Measurements from ENCODE around the gene AK5. TPM values are rescaled to one million over a fixed set of nuclear protein-coding genes. Genes with fewer than 3 reads are reported as not detected.

Gene AK5
- total and polyA plus RNA-seq, 4 donors = 14.7 to 76.0 (median 58.4) TPM

DNA sequence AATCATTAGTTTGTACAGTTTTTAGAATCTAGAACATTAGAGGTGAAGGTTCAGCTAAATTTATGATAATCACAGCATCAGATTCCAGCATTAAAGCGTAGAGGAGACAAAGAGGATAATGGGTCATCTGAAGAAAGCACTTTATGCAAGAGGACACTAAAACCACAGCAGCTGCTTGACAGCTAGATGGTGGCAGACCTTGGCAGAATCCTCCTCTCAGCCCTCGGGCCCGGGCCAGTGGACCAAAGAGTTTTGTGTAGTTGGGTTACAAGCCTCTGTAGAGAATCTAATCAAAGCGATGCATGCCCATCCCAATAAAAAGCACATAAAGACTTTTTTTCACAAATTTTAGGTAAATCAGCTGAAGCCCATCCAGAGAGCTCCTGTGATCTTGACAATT is 59.4 kb downstream of the AK5 start:
- no peaks in the 10 kb centered on the region for H3K36me3 ChIP-seq (ENCODE audit: control insufficient read depth, insufficient read depth, low read length)
- no peak overlapping the region for H3K27ac ChIP-seq (ENCODE audit: low read depth, low read length)
- no peak overlapping the region for H3K4me3 ChIP-seq (ENCODE audit: low read depth, low read length)
- H3K27me3 ChIP-seq (ENCODE audit: control insufficient read depth, insufficient read depth, low read length) = no peaks in the 10 kb centered on the region
- DNase-seq (ENCODE audit: low read depth in 4 of 6, low spot score in 6 of 6) = no peak
- no peaks in the 10 kb centered on the region for H3K4me1 ChIP-seq (ENCODE audit: control insufficient read depth, insufficient read depth, low read length)
- H3K9me3 ChIP-seq (ENCODE audit: control insufficient read depth, insufficient read depth, low read length) = no peaks in the 10 kb centered on the region
- 100% methylated on average over 1 of the region's 4 CpGs for WGBS (ENCODE audit: insufficient coverage)

DNA sequence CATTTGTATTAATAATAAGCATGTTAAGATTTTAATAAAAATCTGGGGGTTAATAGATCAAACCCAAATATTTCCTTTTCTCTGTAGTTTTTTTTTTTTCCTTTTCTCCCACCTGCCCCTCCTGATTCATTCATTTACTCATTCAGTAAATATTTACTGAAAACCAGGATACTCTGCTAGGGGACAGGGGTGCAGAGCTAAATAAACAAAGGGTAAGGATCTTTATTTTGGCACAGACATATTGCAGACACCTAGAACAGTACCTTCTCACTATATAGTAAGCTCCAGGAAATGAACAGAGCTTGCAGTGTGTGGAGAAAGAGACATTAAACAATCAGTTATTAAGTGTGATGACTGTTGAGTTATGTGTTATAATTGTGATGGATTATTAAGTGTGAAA is 60.9 kb downstream of the AK5 start:
- Histone ChIP-seq H3K27ac (ENCODE audit: low read depth, low read length) (no peak overlapping the region), H3K36me3 (ENCODE audit: control insufficient read depth, insufficient read depth, low read length) (no peaks in the 10 kb centered on the region), H3K4me1 (ENCODE audit: control insufficient read depth, insufficient read depth, low read length) (no peaks in the 10 kb centered on the region), H3K27me3 (ENCODE audit: control insufficient read depth, insufficient read depth, low read length) (no peaks in the 10 kb centered on the region), H3K9me3 (ENCODE audit: control insufficient read depth, insufficient read depth, low read length) (no peaks in the 10 kb centered on the region), H3K4me3 (ENCODE audit: low read depth, low read length) (no peak overlapping the region)
- no peak for DNase-seq (ENCODE audit: low read depth in 4 of 6, low spot score in 6 of 6)

DNA sequence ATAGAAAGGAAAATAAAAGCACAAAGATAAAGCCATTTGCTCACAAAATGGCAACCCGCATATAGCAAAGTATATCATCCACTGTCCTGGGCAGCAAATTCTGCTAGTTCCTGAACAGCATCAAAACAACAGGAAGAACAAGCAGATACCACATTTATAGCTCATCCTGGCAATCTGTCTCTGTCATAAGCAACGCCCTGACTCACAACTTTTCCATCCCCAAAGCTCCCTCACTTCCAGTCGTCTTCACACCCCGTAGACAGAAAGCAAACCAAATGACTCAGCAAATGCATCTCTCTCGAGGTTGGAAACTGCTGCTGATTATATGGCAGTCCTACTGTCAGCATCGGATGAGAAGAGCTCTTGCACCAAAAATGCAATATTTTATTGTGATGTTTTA is 65.8 kb downstream of the AK5 start:
- H3K4me1 ChIP-seq (ENCODE audit: control insufficient read depth, insufficient read depth, low read length) = no peaks in the 10 kb centered on the region
- H3K9me3 ChIP-seq (ENCODE audit: control insufficient read depth, insufficient read depth, low read length) = no peaks in the 10 kb centered on the region
- H3K27me3 ChIP-seq (ENCODE audit: control insufficient read depth, insufficient read depth, low read length) = no peaks in the 10 kb centered on the region
- WGBS (ENCODE audit: insufficient coverage) = 48% methylated on average over 5 of the region's 6 CpGs
- no peak overlapping the region for H3K27ac ChIP-seq (ENCODE audit: low read depth, low read length)
- DNase-seq (ENCODE audit: low read depth in 4 of 6, low spot score in 6 of 6) = no peak
- no peak overlapping the region for H3K4me3 ChIP-seq (ENCODE audit: low read depth, low read length)
- H3K36me3 ChIP-seq (ENCODE audit: control insufficient read depth, insufficient read depth, low read length) = no peaks in the 10 kb centered on the region

DNA sequence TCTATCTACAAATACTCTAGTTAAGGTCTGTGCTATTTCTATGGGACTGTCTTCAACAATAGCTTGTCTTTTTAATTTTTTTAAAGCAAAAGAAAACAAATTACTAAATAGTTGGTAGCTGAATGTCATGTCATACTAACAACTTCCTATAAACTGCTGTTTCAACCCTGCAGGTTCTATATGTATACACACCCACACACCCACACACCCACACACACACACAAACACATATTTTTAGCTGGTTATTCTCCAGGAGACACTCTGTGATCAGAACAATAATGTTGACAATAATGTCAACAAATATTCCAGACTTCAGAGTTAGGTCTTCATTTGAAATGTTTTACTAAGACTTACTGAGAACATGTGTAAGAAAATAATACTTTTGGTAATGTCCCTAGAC is 66.7 kb downstream of the AK5 start:
- no peaks in the 10 kb centered on the region for H3K27me3 ChIP-seq (ENCODE audit: control insufficient read depth, insufficient read depth, low read length)
- DNase-seq (ENCODE audit: low read depth in 4 of 6, low spot score in 6 of 6) = no peak
- no peak overlapping the region for H3K27ac ChIP-seq (ENCODE audit: low read depth, low read length)
- H3K9me3 ChIP-seq (ENCODE audit: control insufficient read depth, insufficient read depth, low read length) = no peaks in the 10 kb centered on the region
- H3K4me1 ChIP-seq (ENCODE audit: control insufficient read depth, insufficient read depth, low read length) = no peaks in the 10 kb centered on the region
- H3K4me3 ChIP-seq (ENCODE audit: low read depth, low read length) = no peak overlapping the region
- no peaks in the 10 kb centered on the region for H3K36me3 ChIP-seq (ENCODE audit: control insufficient read depth, insufficient read depth, low read length)

DNA sequence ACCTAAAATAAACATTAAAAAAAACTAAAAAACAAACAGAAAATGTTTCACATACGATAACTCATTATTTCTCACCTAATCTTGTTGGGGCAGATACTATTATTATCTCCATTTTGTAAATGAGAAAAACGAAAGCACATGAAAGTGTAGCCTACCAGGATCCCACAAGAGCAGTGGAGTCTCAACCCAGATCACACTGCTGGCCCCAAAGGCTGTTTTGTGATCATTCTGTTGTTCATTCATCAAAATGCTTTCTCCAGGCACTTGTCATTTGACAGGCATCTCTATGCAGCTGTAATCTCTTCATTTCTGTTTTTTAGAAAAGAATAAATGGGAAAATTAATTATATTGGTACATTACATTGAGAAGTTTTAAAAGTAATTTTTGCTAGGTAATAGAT is 67.5 kb downstream of the AK5 start:
- H3K9me3 ChIP-seq (ENCODE audit: control insufficient read depth, insufficient read depth, low read length) = no peaks in the 10 kb centered on the region
- H3K27me3 ChIP-seq (ENCODE audit: control insufficient read depth, insufficient read depth, low read length) = no peaks in the 10 kb centered on the region
- H3K4me1 ChIP-seq (ENCODE audit: control insufficient read depth, insufficient read depth, low read length) = no peaks in the 10 kb centered on the region
- H3K4me3 ChIP-seq (ENCODE audit: low read depth, low read length) = no peak overlapping the region
- H3K27ac ChIP-seq (ENCODE audit: low read depth, low read length) = no peak overlapping the region
- H3K36me3 ChIP-seq (ENCODE audit: control insufficient read depth, insufficient read depth, low read length) = no peaks in the 10 kb centered on the region
- no peak for DNase-seq (ENCODE audit: low read depth in 4 of 6, low spot score in 6 of 6)
- WGBS (ENCODE audit: insufficient coverage) = no CpG with 5 or more reads among the region's 2 CpGs

DNA sequence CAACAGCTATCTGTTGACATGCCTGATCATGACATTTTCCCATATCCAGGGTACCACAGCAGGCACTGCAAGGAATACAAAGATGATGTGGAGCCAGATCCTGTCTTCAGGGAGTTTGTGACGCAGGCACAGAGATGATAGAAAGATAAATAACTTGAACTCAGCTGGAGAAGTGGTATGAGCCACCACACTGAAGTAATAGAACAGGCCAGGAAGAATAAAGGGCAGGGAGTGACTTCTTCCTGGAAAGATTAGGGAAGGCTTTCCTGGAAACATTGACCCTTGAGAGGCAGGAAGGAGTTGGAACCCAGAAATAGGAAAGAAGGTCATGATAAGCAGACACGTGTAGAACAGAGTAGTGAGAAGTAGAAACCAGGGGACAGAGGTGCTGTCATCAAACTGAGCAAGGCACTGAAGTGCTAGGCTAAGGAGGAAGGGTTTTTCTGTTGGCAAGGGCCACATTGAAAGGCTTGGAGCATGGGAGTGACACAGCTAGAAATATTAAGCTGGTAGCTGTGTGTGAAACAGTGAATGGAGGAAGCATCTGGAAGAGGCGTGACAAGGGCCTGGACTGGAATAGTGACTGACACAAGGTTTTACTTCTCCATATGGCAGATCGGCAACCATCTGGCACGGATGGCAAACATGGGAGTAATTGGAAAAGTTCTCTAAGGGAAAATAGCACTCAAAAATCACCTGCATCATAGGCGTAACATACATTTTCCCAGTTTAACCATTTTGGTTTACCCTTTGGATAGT is 68.4 kb downstream of the AK5 start:
- DNase-seq (ENCODE audit: low read depth in 4 of 6, low spot score in 6 of 6) = peak in 2 of 6 donors; percentile 53 to 62
- Histone ChIP-seq H3K9me3 (ENCODE audit: control insufficient read depth, insufficient read depth, low read length) (no peaks in the 10 kb centered on the region), H3K36me3 (ENCODE audit: control insufficient read depth, insufficient read depth, low read length) (no peaks in the 10 kb centered on the region), H3K4me3 (ENCODE audit: low read depth, low read length) (no peak overlapping the region), H3K4me1 (ENCODE audit: control insufficient read depth, insufficient read depth, low read length) (no peaks in the 10 kb centered on the region), H3K27me3 (ENCODE audit: control insufficient read depth, insufficient read depth, low read length) (no peaks in the 10 kb centered on the region), H3K27ac (ENCODE audit: low read depth, low read length) (no peak overlapping the region)
- 73% methylated on average over 5 of the region's 6 CpGs for WGBS (ENCODE audit: insufficient coverage)

DNA sequence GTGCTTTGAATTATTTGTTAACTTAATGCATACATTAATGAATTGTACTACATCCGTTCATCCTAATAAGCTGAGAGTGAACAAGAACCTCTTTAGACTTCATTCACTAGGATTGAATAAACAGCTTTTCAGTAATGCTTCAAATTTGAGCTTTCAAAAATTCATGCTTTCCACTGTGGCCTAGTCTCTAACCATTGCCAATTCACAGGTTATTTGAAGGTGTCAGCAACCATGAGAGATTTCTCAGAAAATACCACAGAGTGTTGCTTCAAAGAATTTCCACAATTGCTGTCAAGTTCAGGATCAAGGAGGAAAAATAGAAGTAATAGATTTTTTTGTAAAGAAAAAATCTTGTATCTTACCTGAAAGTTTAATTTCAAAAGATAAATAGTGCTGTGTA is 72.7 kb downstream of the AK5 start:
- Histone ChIP-seq H3K9me3 (ENCODE audit: control insufficient read depth, insufficient read depth, low read length) (no peaks in the 10 kb centered on the region), H3K27me3 (ENCODE audit: control insufficient read depth, insufficient read depth, low read length) (no peaks in the 10 kb centered on the region), H3K4me3 (ENCODE audit: low read depth, low read length) (no peak overlapping the region), H3K27ac (ENCODE audit: low read depth, low read length) (no peak overlapping the region), H3K4me1 (ENCODE audit: control insufficient read depth, insufficient read depth, low read length) (no peaks in the 10 kb centered on the region), H3K36me3 (ENCODE audit: control insufficient read depth, insufficient read depth, low read length) (no peaks in the 10 kb centered on the region)
- no CpG with 5 or more reads among the region's 1 CpG for WGBS (ENCODE audit: insufficient coverage)
- peak in 1 of 6 donors; percentile 6 for DNase-seq (ENCODE audit: low read depth in 4 of 6, low spot score in 6 of 6)

DNA sequence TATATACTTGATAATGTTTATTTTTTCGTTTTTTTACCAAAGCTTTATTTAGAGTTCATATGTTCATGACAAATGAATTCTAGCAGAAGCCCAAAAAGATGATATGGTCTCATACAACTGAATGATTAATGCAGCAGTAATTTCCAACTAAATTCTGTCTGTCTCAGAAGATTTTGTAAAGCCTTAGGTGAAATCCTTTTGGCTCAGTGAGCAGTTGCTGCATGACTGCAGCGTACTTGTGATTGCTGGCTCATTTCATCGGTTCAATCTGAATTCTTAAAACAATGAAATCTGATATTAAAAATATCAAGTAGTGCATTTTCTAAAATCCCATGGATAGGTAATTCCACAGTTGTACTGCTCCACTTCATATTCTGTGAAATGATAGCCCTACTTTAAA is 73.2 kb downstream of the AK5 start:
- Histone ChIP-seq H3K4me1 (ENCODE audit: control insufficient read depth, insufficient read depth, low read length) (no peaks in the 10 kb centered on the region), H3K4me3 (ENCODE audit: low read depth, low read length) (no peak overlapping the region), H3K27ac (ENCODE audit: low read depth, low read length) (no peak overlapping the region), H3K27me3 (ENCODE audit: control insufficient read depth, insufficient read depth, low read length) (no peaks in the 10 kb centered on the region), H3K36me3 (ENCODE audit: control insufficient read depth, insufficient read depth, low read length) (no peaks in the 10 kb centered on the region), H3K9me3 (ENCODE audit: control insufficient read depth, insufficient read depth, low read length) (no peaks in the 10 kb centered on the region)
- peak in 1 of 6 donors; percentile 6 for DNase-seq (ENCODE audit: low read depth in 4 of 6, low spot score in 6 of 6)
- WGBS (ENCODE audit: insufficient coverage) = no CpG with 5 or more reads among the region's 3 CpGs

DNA sequence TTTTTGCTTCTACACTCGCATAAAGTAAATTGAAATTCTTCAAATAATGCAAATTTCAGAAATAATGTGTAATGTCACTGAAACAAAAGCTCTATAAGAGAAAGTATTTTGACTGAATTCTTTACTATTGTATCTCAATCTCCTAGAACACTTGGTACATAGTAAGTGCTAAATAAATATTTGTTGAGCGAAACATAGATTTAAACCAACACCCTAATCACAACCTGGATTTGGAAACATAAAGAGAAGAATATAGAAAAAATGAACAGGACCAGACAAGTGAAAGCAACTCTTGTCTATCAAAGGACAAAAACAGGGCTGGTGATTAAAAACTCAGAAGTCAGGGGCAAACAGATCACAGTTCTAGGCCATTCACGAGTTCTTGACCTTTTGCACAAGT is 74.3 kb downstream of the AK5 start:
- Histone ChIP-seq H3K4me1 (ENCODE audit: control insufficient read depth, insufficient read depth, low read length) (no peaks in the 10 kb centered on the region), H3K9me3 (ENCODE audit: control insufficient read depth, insufficient read depth, low read length) (no peaks in the 10 kb centered on the region), H3K36me3 (ENCODE audit: control insufficient read depth, insufficient read depth, low read length) (no peaks in the 10 kb centered on the region), H3K27me3 (ENCODE audit: control insufficient read depth, insufficient read depth, low read length) (no peaks in the 10 kb centered on the region), H3K4me3 (ENCODE audit: low read depth, low read length) (no peak overlapping the region), H3K27ac (ENCODE audit: low read depth, low read length) (no peak overlapping the region)
- 60% methylated on average over 1 of the region's 3 CpGs for WGBS (ENCODE audit: insufficient coverage)
- no peak for DNase-seq (ENCODE audit: low read depth in 4 of 6, low spot score in 6 of 6)

DNA sequence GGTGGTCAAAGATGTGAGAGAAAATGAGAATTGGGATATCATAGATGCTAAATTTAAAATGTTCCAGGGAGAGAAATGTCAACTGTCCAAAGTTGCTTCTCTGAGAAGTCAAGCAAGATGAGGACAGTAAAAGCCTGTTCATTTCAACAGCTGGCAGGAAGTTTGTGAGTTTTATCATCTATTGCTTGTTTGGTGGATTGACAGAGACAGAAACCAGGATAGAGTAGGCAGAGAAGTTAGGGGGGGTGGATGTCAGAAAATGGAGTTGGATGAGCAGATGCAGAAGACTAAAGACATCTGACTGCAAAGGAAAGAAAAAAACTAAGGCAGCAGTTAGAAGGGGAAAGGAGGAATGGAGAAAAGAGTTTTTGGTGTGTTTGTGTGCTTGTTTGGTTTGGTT is 78.4 kb downstream of the AK5 start:
- H3K36me3 ChIP-seq (ENCODE audit: control insufficient read depth, insufficient read depth, low read length) = no peaks in the 10 kb centered on the region
- no peak overlapping the region for H3K4me3 ChIP-seq (ENCODE audit: low read depth, low read length)
- DNase-seq (ENCODE audit: low read depth in 4 of 6, low spot score in 6 of 6) = no peak
- no peaks in the 10 kb centered on the region for H3K27me3 ChIP-seq (ENCODE audit: control insufficient read depth, insufficient read depth, low read length)
- H3K27ac ChIP-seq (ENCODE audit: low read depth, low read length) = no peak overlapping the region
- H3K9me3 ChIP-seq (ENCODE audit: control insufficient read depth, insufficient read depth, low read length) = no peaks in the 10 kb centered on the region
- H3K4me1 ChIP-seq (ENCODE audit: control insufficient read depth, insufficient read depth, low read length) = no peaks in the 10 kb centered on the region
